ENCODE measurements around the gene NXT1. TPM values are rescaled to one million over a fixed set of nuclear protein-coding genes. Genes with fewer than 3 reads are reported as not detected.

Gene NXT1
- total RNA-seq, 2 donors from 2014 or later: 16.1 to 19.1 TPM

- peak within 1 kb of the TSS; percentile 99 to 100 for H3K27ac ChIP-seq
- H3K36me3 ChIP-seq: peaks cover 19% of the 10 kb centered on the region
- H3K4me3 ChIP-seq: peak within 1 kb of the TSS; percentile 86 to 96
- peaks cover 0 to 51% of the 10 kb centered on the region in 2 donors for H3K4me1 ChIP-seq
- no peaks in the 10 kb centered on the region for H3K27me3 ChIP-seq
- no peaks in the 10 kb centered on the region for H3K9me3 ChIP-seq
- DNase-seq (ENCODE audit: low spot score): peak; percentile 98
- no peak for TF ChIP-seq CTCF (IDR thresholded peaks at IDR 0.05)
Observed at GRCh38 chr20:23361476-23362391, 11.1 kb downstream of the NXT1 start, which contains the start of gene GZF1. Gene GZF1, plus strand, starts transcription at chr20:23362182. Its CDS starts 2,202 bp downstream, at chr20:23364384.

- Histone ChIP-seq H3K36me3 (peaks cover 19% of the 10 kb centered on the region), H3K9me3 (no peaks in the 10 kb centered on the region), H3K4me1 (peaks cover 0 to 52% of the 10 kb centered on the region in 2 donors), H3K27ac (peak overlapping the region; percentile 99 to 100), H3K27me3 (no peaks in the 10 kb centered on the region), H3K4me3 (peak overlapping the region; percentile 86 to 96)
- DNase-seq (ENCODE audit: low spot score): no peak
- no peak for TF ChIP-seq CTCF (IDR thresholded peaks at IDR 0.05)
Observed at GRCh38 chr20:23362392-23363256, 12.0 kb downstream of the NXT1 start.

- no peaks in the 10 kb centered on the region for H3K27me3 ChIP-seq
- TF ChIP-seq CTCF (IDR thresholded peaks at IDR 0.05): no peak
- no peaks in the 10 kb centered on the region for H3K9me3 ChIP-seq
- DNase-seq (ENCODE audit: low spot score): no peak
- peak overlapping the region; percentile 99 to 100 for H3K27ac ChIP-seq
- H3K4me3 ChIP-seq: peak overlapping the region; percentile 86 to 96
- H3K36me3 ChIP-seq: peaks cover 19% of the 10 kb centered on the region
- peaks cover 0 to 58% of the 10 kb centered on the region in 2 donors for H3K4me1 ChIP-seq
Observed at GRCh38 chr20:23363257-23363649, 12.7 kb downstream of the NXT1 start.

- TF ChIP-seq CTCF (IDR thresholded peaks at IDR 0.05): no peak
- Histone ChIP-seq H3K27ac (no peak overlapping the region), H3K27me3 (no peaks in the 10 kb centered on the region), H3K4me3 (no peak overlapping the region), H3K9me3 (no peaks in the 10 kb centered on the region), H3K4me1 (peaks cover 0 to 52% of the 10 kb centered on the region in 2 donors), H3K36me3 (peaks cover 40% of the 10 kb centered on the region)
- DNase-seq (ENCODE audit: low spot score): no peak
Observed at GRCh38 chr20:23365390-23366165, 15.0 kb downstream of the NXT1 start.

- peaks cover 48% of the 10 kb centered on the region for H3K36me3 ChIP-seq
- TF ChIP-seq CTCF (IDR thresholded peaks at IDR 0.05): no peak
- peaks cover 0 to 44% of the 10 kb centered on the region in 2 donors for H3K4me1 ChIP-seq
- DNase-seq (ENCODE audit: low spot score): no peak
- no peak overlapping the region for H3K27ac ChIP-seq
- no peaks in the 10 kb centered on the region for H3K9me3 ChIP-seq
- H3K27me3 ChIP-seq: no peaks in the 10 kb centered on the region
- no peak overlapping the region for H3K4me3 ChIP-seq
Observed at GRCh38 chr20:23366384-23366783, 15.8 kb downstream of the NXT1 start.
